ENCODE results near the gene DAP. TPM values are rescaled to one million over a fixed set of nuclear protein-coding genes. Genes with fewer than 3 reads are reported as not detected.
A peak's percentile ranks its signal among the peaks of the same experiment; 100 is the strongest.
"Not testable (repeated sequence)": the region's sequence is repeated elsewhere in the genome, so short reads cannot be mapped to it uniquely, and the experiment has no call there.

Gene DAP
- total RNA-seq, 6 donors from 2014 or later, result 38.8 to 101 (median 77.6) TPM

DNA sequence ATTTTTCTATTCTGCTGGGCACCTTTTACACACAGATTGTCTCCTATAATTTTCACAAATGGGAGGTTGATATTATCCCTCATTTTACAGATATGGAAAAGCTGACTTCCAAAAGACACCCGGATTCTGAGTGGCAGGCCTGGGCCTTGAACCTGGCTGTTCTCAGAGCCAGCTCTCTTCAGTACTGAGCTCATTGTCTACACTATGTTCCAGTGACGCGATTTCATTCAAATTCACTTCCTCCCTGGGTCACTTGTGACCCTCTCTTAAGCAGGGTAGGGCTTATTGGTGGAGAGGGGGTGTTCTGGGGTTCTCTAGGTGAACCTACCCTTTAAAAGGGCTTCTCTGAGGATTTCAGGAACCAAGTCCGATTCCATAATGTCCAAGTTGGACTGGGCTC, 127.0 kb downstream of the DAP start:
- peaks cover 5 to 18% (median 11%) of the 10 kb centered on the region in 4 donors for H3K4me1 ChIP-seq
- WGBS, 2 donors, result 63 to 68% methylated on average over 4 of the region's 4 CpGs
- peak overlapping the region in 1 of 4 donors; percentile 2 for H3K27ac ChIP-seq
- H3K36me3 ChIP-seq, result no peaks in the 10 kb centered on the region
- ATAC-seq (ENCODE audit: low FRiP score in 2 of 2) (no peak), DNase-seq (no peak)
- H3K9me3 ChIP-seq, result no peaks in the 10 kb centered on the region
- no peak overlapping the region for H3K4me3 ChIP-seq
- H3K27me3 ChIP-seq, result no peaks in the 10 kb centered on the region
- no peak for TF ChIP-seq CTCF (IDR thresholded peaks at IDR 0.05)
- TF ChIP-seq POLR2A (IDR thresholded peaks at IDR 0.05), result no peak
- no peak for TF ChIP-seq EP300 (IDR thresholded peaks at IDR 0.05)
- no peak for TF ChIP-seq POLR2AphosphoS5 (IDR thresholded peaks at IDR 0.05)

GRCh38 chr5:10633271-10634049, 127.6 kb downstream of the DAP start:
- no peak for DNase-seq

DNA sequence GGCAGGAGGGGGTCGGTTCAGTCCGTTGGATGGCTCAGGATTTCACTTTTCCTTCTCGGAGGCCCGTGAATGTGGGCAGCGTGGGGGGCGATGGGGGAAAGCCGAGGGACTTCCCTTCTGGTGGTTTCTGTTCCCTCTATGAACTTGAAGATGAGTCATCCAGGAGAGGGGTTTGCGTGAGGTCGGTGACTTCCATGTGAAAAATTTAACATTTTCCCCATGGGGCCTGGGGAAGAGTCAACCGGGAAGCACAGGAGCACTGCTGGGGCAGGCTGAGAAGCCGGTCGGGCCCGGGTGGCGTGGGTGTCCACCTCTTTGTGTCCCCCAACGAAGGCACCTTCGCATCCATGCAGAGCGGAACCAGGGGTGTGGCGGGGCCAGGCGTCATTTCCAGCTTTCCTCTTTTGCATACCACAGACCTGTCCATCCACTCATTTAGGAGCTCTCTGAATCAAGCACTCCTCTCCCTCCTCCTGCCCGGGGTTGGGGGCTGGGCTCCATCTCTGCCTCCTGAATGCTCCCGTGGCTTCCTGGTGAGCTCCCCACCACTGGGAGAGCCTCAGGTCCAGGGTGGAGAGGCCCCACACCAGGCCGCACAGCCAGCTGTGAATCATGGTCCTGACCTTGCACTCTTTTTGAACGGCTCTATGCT, 128.8 kb downstream of the DAP start:
- ATAC-seq (ENCODE audit: low FRiP score in 2 of 2) (peak in 1 of 2 donors; percentile 20), DNase-seq (peak in 1 of 2 donors; percentile 46)
- Histone ChIP-seq H3K4me1 (peaks cover 7 to 24% (median 18%) of the 10 kb centered on the region in 4 donors), H3K27ac (peak overlapping the region in 2 of 4 donors; percentile 54), H3K36me3 (no peaks in the 10 kb centered on the region), H3K4me3 (peak overlapping the region in 2 of 4 donors; percentile 13 to 25), H3K9me3 (no peaks in the 10 kb centered on the region), H3K27me3 (no peaks in the 10 kb centered on the region)
- WGBS, 2 donors, result 61 to 79% methylated on average over 23 of the region's 23 CpGs
- TF ChIP-seq CTCF (IDR thresholded peaks at IDR 0.05) (no peak), POLR2AphosphoS5 (IDR thresholded peaks at IDR 0.05) (no peak), EP300 (IDR thresholded peaks at IDR 0.05) (no peak), POLR2A (IDR thresholded peaks at IDR 0.05) (no peak)

More at GRCh38 chr5:10633271-10634049, 127.6 kb downstream of the DAP start:
- TF ChIP-seq POLR2AphosphoS5 (IDR thresholded peaks at IDR 0.05), result peak in 1 of 2 donors; percentile 46
- TF ChIP-seq POLR2A (IDR thresholded peaks at IDR 0.05), result no peak
- peak overlapping the region in 2 of 4 donors; percentile 2 to 54 for H3K27ac ChIP-seq
- H3K9me3 ChIP-seq, result no peaks in the 10 kb centered on the region
- ATAC-seq (ENCODE audit: low FRiP score in 2 of 2), result no peak
- no peaks in the 10 kb centered on the region for H3K27me3 ChIP-seq
- H3K4me1 ChIP-seq, result peaks cover 5 to 18% (median 11%) of the 10 kb centered on the region in 4 donors
- no peak overlapping the region for H3K4me3 ChIP-seq
- H3K36me3 ChIP-seq, result no peaks in the 10 kb centered on the region
- 58 to 59% methylated on average over 28 of the region's 28 CpGs for WGBS, 2 donors

DNA sequence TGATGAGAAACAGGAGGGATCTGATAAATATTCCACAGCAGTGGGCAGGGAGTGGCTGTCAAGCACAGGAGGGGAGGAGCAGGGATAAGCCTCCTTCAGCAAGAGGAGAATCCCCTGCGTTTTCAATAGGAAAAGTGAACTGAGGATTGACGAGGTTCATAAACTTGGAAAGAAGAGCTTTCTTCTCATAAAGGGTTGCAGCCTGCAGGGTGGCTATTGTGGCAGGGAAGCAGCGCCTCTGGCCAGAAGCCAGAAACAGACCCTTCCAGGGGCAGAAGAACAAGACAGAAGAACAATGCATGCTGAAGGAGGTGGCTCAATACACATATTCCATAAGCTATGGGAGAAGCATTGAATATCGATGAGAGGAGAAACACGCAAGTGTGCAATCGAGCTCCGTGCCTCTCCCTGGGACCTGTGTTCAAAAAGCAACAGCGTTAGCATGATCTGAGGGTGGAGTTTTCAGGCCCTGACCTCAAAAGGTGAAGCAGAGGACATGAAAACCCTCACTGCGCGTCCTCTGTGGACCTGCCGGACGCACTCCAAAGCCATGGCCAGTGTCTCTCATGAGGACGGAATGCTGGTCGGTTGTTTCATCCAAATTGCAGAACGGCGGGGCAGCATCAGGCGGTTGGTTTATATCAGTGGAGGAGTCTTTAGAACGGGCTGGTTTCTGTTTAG, 129.6 kb downstream of the DAP start:
- 81 to 84% methylated on average over 18 of the region's 18 CpGs for whole genome bisulfite sequencing, 2 donors
- ATAC-seq (ENCODE audit: low FRiP score in 2 of 2) (no peak), DNase-seq (no peak)

DNA sequence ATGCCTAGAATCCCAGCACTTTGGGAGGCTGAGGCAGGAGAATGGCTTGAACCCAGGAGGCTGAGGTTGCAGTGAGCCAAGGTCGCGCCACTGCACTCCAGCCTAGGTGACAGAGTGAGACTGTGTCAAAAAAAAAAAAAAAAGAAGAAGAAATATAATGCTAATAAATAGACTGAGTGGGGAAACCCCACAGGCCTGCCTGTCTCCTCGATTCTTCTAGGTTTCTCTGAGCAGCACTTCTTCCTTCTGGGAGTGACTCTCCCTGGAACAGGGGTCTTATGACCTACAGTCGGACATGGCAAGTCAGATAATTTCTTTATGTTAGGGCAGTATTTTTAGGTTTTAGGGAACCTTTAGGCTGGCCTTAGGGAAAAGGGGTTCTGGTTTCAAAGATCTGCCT, 130.3 kb downstream of the DAP start:
- H3K9me3 ChIP-seq; DNase-seq; H3K27me3 ChIP-seq; H3K36me3 ChIP-seq; H3K4me3 ChIP-seq; ATAC-seq (ENCODE audit: low FRiP score in 2 of 2); H3K27ac ChIP-seq: not testable (repeated sequence)
- peaks cover 13 to 29% (median 24%) of the 10 kb centered on the region in 4 donors for H3K4me1 ChIP-seq
- 71 to 87% methylated on average over 4 of the region's 4 CpGs for WGBS, 2 donors

More for the DNA sequence above, 129.6 kb downstream of the DAP start:
- Histone ChIP-seq H3K27me3 (no peaks in the 10 kb centered on the region), H3K4me3 (peak overlapping the region in 2 of 4 donors; percentile 13 to 25), H3K9me3 (no peaks in the 10 kb centered on the region), H3K4me1 (peaks cover 13 to 29% (median 23%) of the 10 kb centered on the region in 4 donors), H3K36me3 (no peaks in the 10 kb centered on the region), H3K27ac (no peak overlapping the region)
- TF ChIP-seq POLR2A (IDR thresholded peaks at IDR 0.05) (no peak), EP300 (IDR thresholded peaks at IDR 0.05) (no peak), POLR2AphosphoS5 (IDR thresholded peaks at IDR 0.05) (no peak), CTCF (IDR thresholded peaks at IDR 0.05) (no peak)
